ENCODE data around the gene HOXB3. TPM values are rescaled to one million over a fixed set of nuclear protein-coding genes. Genes with fewer than 3 reads are reported as not detected.

HOXB3 gene
- total RNA-seq, 4 donors from 2014 or later: 1.3 to 5.5 (median 2.2) TPM

GRCh38 chr17:48551214-48551555, 38.9 kb downstream of the HOXB3 start:
- DNase-seq (no peak), ATAC-seq (no peak)
- Histone ChIP-seq H3K36me3 (no peaks in the 10 kb centered on the region), H3K27me3 (peaks cover 15 to 30% (median 16%) of the 10 kb centered on the region in 3 donors), H3K9me3 (no peaks in the 10 kb centered on the region), H3K4me3 (no peak overlapping the region), H3K4me1 (peaks cover 4 to 27% of the 10 kb centered on the region in 2 donors), H3K27ac (no peak overlapping the region)
- in situ Hi-C loops (cut with MboI; ENCODE audit: low sequenced_read_pairs in 4 of 4) (no loop called here), intact Hi-C loops (cut with DNase I; ENCODE audit: low total_unique reads) (no loop called here)
- TF ChIP-seq CTCF (IDR thresholded peaks at IDR 0.05 in 4 of 5, conservative IDR thresholded peaks at IDR 0.05 in 1 of 5) (no peak), POLR2A (IDR thresholded peaks at IDR 0.05) (no peak)

- Histone ChIP-seq H3K27me3 (peaks cover 13 to 27% (median 15%) of the 10 kb centered on the region in 3 donors), H3K4me1 (peaks cover 4 to 25% of the 10 kb centered on the region in 2 donors), H3K4me3 (no peak overlapping the region), H3K9me3 (no peaks in the 10 kb centered on the region), H3K27ac (no peak overlapping the region), H3K36me3 (no peaks in the 10 kb centered on the region)
- no peak for ATAC-seq
- no peak for TF ChIP-seq CTCF (IDR thresholded peaks at IDR 0.05 in 4 of 5, conservative IDR thresholded peaks at IDR 0.05 in 1 of 5)
- no peak for TF ChIP-seq POLR2A (IDR thresholded peaks at IDR 0.05)
- DNase-seq: no peak
- in situ Hi-C loops (cut with MboI; ENCODE audit: low sequenced_read_pairs in 4 of 4) (no loop called here), intact Hi-C loops (cut with DNase I; ENCODE audit: low total_unique reads) (no loop called here)
Observed at GRCh38 chr17:48550502-48551213, 39.4 kb downstream of the HOXB3 start.

GRCh38 chr17:48549914-48550501, 40.0 kb downstream of the HOXB3 start:
- Histone ChIP-seq H3K36me3 (no peaks in the 10 kb centered on the region), H3K27ac (no peak overlapping the region), H3K9me3 (no peaks in the 10 kb centered on the region), H3K27me3 (peaks cover 11 to 25% (median 15%) of the 10 kb centered on the region in 3 donors), H3K4me3 (no peak overlapping the region), H3K4me1 (peaks cover 4 to 32% of the 10 kb centered on the region in 2 donors)
- TF ChIP-seq POLR2A (IDR thresholded peaks at IDR 0.05) (no peak), CTCF (IDR thresholded peaks at IDR 0.05 in 4 of 5, conservative IDR thresholded peaks at IDR 0.05 in 1 of 5) (no peak)
- intact Hi-C loops (cut with DNase I; ENCODE audit: low total_unique reads): no loop called here
- in situ Hi-C loops (cut with MboI; ENCODE audit: low sequenced_read_pairs in 4 of 4): no loop called here
- DNase-seq (no peak), ATAC-seq (no peak)

- TF ChIP-seq CTCF (IDR thresholded peaks at IDR 0.05 in 4 of 5, conservative IDR thresholded peaks at IDR 0.05 in 1 of 5) (no peak), POLR2A (IDR thresholded peaks at IDR 0.05) (no peak)
- Histone ChIP-seq H3K27ac (no peak overlapping the region), H3K36me3 (no peaks in the 10 kb centered on the region), H3K9me3 (no peaks in the 10 kb centered on the region), H3K27me3 (peaks cover 11 to 26% (median 15%) of the 10 kb centered on the region in 3 donors), H3K4me3 (no peak overlapping the region), H3K4me1 (peaks cover 3 to 36% of the 10 kb centered on the region in 2 donors)
- no peak for DNase-seq
- in situ Hi-C loops (cut with MboI; ENCODE audit: low sequenced_read_pairs in 4 of 4) (no loop called here), intact Hi-C loops (cut with DNase I; ENCODE audit: low total_unique reads) (no loop called here)
- no peak for ATAC-seq
Observed at GRCh38 chr17:48549281-48549630, 40.8 kb downstream of the HOXB3 start.

Measured in gastrocnemius medialis (tissue), 4 donors.